ENCODE results near the gene ADRA2A.

The ADRA2A gene

DNA sequence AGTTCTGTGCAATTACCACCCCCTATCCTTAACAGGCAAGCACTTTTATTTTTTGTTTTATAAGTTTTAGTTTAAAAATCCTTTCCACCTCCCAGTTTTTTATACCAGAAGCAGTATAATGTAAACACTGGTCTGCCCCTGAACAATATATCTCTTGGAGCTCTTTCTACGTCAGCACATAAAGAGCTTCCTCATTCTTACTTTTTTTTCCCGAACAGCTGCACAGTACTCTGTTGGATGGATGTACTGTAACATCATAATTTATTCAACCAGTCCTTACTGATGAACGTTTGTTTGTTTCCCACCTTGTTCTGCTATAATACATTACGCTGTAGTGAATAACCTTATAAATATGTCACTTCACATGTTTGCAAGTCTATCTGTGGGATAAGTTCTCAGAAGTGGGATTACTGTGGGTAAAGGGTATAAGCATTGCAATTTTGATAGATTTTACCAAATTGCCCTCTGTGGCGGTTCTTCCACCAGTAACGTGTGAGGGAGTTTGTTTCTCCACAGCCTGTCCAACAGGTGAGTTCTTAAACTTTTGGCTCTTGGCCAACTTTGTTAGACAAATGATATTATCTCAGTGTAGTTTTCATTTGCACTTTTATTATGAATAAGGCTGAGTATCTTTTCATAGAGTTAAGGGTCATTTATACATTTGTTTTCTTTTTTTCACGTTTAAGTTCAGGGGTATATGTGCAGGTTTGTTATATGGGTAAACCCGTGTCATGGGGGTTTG, 32.8 kb downstream of the ADRA2A start:
- in situ Hi-C loops (cut with MboI; ENCODE audit: low sequenced_read_pairs): no loop called here

DNA sequence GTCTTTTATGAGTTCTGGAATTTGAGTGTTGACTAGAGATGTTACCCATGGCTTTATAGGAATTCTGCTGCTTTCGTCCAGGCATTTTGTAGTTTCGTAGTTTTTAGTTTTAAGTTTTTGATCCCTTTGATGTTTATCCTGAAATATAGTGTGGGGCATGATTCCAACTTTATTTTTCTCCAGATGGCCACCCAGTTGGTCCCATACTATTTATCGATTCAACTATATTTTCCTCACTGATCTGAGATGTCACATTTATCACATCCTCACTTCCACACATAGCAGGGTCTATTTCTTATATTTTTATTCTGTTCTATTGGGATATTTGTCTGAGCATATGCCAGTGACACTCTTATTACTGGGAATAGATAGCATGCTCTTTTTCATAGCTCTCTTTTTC, 33.9 kb downstream of the ADRA2A start:
- in situ Hi-C loops (cut with MboI; ENCODE audit: low sequenced_read_pairs): no loop called here

DNA sequence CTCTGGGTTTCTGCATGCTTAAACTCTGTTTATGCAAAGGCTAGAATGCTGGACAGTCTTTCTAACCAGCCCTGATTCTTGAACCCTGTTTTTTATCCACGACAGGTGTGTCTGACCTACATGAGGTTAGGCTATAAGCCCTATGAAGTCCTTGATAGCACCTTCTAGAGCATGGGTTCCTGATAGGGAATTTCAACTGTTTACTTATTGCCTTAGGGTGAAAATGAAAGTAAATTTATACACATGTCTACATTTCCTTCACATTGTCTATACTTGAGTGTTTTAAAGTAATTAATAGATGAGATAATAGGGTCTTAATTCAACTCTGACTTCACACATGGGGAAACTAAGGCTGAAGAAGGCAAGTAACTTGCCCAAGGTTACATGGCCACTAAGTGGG, 35.5 kb downstream of the ADRA2A start:
- in situ Hi-C loops (cut with MboI; ENCODE audit: low sequenced_read_pairs): no loop called here

DNA sequence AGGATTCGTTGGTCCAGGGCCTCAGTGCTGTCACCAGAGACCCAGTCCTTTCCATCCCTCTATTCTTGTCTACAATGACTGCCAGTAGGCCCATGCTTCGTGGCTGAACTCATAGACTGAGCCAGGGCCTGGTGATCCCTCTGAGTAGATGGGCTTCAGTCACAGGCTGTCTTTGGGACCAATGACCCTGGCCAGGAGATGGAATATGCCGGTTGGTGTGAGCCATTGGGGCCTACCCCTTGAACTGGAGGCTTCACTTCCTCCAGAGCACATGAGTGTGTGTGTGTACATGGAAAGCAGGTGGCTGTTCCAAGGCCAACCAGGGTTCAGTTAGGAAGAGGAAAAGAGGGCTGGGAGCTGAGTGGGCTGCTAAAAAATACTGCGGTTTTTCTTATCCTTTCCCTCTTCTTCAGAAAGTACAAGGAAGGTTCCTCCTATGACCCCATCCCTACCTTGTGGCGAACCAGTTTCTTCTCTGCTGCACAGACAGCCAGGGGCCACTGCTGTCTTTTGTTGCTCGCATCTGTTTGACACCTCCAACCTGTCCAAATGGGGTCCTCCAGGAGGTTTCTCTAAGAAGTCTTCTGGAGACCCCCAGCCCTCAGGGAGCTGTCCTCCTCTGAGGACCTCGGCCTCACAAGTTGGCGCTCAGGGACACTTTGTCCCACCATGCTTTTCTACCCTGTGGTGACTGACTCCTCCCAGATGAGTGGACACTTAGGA, 36.6 kb downstream of the ADRA2A start:
- in situ Hi-C loops (cut with MboI; ENCODE audit: low sequenced_read_pairs): no loop called here

DNA sequence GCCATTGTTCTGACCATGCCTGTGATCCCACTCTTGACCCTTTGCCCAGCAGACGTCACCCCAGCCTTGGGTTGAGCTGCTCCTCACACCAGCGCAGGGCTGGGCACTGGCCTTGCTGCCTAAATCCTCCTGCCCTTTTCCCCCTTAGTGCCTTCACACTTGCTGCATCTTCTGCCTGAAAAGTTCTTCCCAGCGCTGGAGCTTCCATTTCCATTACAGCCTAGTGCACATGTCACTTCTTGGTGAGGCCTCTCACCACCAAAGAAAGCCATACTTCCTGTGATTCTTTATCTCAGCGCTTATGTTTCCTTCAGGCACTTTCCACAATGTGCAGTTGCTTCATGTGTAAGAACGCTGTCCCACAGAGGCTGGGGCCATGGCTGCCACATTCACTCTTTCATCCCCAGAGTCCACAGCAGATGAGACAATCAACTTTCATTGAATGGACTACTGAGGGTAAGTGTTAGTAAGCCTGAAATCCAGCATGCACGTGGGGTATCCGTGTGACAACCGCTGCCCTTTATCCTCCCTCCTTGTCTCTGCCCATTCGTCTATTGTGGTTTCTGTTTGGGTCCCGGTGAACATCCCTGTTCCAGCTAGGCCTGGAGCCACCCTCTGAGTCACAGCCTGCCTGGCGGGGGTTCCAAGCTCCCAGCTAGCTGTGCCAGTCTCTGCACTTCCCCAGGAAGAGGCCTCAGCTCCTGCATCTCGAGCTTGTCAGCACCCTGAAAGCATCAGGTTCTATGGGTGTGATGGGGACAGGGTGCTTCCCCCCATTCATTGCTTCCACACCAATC, 37.3 kb downstream of the ADRA2A start:
- in situ Hi-C loops (cut with MboI; ENCODE audit: low sequenced_read_pairs): no loop called here

DNA sequence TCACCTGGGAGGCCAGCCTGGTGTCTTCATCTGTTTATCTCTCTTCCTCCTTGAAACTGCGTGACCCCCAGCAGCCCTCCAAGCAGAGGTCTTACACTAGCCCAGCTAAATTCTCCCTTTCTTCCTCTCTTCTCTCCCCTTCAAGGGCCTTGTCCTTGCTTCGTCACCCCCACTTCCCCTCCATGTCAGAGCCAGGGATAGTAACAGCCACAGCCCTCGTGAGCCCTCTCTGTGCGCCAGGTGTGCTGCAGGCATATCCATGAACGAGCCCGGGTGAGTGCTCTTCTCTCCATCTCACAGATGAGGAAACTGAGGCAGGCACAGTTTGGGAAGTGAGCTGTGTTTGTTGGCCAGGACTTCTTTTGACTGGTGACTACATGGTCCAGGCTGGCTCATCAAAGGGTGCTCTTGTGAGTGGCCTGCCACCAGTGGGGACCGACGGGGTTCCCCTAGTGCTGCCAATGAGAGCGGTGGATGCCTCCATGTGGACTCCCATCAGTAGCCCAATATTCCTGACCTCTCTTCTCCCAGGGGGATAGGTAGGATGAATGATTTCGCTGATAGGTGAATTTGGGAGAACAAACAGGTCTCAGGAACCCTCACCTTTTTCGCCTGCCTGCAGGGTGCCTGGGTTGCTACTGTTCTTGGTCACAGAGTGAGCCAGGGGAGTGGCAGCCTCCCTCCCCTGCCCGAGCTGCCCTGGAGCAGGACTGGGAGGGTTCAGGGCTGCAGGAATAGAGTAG, 38.1 kb downstream of the ADRA2A start:
- in situ Hi-C loops (cut with MboI; ENCODE audit: low sequenced_read_pairs): no loop called here

DNA sequence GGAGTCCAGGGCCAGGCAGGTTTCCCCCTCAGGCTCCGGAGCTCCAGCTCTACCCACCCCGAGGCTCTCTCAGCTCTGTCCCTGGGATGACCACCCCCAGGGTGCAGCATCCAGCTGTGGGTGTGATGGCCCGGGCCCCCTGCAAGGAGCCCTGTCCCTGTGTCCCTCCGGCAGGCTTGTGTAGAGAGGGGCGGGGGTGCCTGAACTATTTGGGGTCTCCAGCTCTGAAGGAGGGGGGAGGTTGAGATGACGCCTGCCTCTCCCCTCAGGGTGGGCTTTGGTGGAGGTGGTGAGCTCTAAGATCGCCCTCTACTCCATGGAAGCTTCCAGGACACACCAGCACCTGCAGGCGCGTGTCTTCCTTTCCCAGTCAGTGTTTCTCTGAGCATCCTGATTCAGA, 39.4 kb downstream of the ADRA2A start:
- in situ Hi-C loops (cut with MboI; ENCODE audit: low sequenced_read_pairs): no loop called here

DNA sequence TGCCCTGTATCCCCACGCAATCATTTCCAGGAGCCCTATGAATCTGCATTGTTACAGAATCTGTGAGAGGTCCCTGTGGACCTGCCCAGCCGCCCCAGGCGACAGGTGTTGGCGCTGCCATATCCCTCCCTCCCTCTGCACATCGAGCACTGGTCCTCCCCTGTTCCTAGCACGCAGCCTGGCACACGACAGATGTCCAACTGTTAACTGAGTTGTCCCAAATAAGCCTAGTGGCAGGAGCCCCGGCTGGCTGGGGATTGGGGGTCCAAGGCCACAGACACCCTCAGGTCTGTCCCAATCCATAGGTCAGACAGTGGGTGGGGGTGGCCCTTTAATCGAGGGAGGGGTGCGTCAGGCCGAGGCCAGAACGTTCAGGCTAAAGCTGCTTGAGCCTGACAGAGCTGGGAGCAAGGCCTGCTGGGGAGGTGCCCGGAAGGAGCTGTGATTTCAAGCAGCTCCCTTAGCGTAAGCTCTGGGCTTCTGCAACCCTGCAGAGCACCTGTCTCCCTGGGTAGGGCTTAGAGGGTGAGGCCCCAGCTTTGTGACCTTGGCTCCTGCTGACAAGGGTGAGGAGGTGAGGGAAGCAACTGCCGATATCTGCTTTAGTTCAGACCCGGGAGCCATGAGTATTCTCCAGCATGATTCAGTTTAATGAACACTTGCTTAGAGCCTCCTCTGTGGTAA, 40.1 kb downstream of the ADRA2A start:
- in situ Hi-C loops (cut with MboI; ENCODE audit: low sequenced_read_pairs): no loop called here

DNA sequence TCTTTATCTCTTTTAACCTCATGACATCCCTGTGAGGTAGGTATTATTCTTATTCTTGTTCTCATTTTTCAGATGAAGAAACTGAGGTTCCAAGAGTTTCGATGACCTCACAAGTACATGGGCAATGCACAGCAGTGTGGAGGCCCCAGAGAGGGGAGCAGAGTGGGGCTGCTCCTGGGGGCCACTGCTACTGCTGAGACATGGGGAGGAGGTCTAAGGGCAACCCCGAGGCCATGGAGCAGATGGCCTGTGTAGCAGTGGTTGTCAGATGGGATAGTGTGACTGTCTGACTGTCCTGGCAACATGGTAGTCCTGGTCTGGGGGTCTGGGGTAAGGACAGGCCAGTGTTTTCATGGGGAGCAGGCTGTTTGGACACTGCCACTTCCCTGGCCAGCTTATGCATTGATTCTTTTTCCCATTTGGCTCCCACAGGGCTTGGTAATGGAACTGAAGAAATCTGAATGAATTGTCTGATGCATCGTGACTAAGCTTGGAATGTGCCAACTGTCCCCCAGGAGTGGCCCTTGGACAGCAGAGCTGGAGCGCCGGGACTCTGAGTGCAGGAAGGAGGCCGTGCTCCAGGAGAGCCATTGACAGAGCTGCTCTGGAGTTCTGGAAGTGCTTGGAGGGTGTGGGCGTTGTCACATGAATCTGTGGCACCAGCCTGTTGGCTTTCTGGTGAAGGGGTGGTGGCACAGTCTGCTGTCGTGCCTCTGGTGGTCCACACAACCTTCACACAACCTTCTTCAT, 40.9 kb downstream of the ADRA2A start:
- in situ Hi-C loops (cut with MboI; ENCODE audit: low sequenced_read_pairs): no loop called here

DNA sequence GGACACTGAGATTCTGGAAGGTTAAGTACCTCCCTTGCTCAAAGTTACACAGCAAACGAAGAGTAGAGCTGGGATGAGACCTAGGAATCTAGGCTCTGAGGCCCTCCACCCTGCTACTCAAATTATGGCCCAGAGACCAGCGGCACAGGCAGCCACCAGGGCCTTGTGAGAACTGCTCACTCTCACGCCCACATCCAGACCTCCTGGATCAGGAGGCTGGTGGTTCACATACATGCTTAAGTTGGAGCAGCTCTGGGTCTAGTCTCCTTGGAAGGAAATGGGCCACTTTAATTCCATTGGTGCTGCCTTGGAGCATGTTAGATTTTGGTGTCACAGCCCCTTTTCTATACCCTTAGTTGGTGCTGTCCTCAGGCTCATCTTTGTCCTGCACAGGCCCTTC, 41.9 kb downstream of the ADRA2A start:
- in situ Hi-C loops (cut with MboI; ENCODE audit: low sequenced_read_pairs): no loop called here

DNA sequence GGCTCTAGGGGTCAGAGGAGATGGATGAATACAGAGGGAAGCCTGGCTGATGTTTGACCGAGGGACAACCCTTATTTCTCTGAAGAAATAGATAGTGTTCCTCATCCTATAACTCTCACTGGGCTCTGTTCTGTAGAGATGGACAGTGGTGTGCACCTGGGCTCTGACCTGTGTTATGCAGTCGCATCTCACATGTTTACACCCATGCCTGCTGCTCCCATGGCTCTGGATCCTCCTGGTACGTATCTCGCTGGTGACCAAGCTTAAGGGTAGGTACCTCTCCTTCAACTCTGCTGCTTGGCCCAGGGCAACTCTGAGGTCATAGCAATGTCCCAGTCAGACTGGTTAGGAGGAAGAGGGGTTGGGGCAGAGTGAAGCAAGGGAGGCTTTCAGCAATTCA, 42.8 kb downstream of the ADRA2A start:
- in situ Hi-C loops (cut with MboI; ENCODE audit: low sequenced_read_pairs): no loop called here

DNA sequence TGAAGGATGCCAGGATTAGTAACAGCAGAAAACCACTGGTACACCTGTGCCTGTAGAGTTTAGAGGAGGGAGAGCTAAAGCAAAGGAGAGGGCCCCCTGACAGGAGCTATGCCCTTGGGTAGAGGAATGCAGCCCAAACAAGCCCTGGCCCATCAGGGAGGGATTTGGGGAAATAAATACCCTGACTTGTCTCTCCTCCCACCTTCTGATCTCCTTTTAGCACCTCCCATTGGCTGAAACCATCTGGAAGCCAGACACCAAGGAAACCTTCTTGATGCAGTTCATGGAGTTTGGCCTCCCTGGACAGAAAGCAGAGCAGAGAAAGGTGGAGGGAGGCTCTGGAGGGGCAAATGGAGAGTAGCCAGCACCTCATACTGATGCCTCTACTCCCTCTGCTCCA, 45.3 kb downstream of the ADRA2A start:
- in situ Hi-C loops (cut with MboI; ENCODE audit: low sequenced_read_pairs): no loop called here

DNA sequence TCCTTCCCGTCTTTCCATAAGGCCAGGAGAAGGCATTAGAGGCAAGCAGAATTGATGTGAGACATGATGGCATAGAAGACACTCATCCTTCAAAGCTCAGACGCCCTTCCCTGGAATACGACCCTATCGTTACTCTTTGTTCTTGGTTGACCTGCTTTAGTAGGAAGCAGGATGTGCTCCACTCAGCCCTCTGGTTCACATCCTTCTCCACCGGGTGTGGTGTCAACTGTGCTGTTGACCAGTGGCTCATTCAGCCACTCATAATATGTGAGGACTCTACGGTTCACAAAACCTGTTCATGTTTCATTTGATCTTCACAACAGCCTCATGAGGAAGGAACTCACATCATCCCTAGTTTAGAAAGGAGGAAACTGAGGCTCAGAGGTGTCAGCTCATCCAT, 47.1 kb downstream of the ADRA2A start:
- in situ Hi-C loops (cut with MboI; ENCODE audit: low sequenced_read_pairs): no loop called here

DNA sequence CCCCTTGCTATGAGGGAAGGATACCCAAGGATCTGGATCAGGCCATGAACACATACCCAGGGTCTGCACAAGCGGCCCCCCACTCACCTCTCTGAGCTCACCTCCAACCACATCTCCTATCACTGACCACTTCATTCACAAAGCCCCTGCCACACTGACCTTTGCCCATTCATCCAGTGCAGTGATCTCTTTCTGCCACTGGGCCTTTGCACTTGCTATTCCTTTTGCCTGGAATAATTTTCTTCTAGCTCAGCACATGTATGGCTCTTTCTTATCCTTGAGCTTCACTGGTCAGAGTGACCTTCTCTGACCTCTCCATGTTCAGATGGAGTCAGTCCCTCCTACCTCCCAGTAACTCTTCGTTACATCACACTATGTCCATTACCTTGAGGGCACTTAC, 48.3 kb downstream of the ADRA2A start:
- in situ Hi-C loops (cut with MboI; ENCODE audit: low sequenced_read_pairs): no loop called here

DNA sequence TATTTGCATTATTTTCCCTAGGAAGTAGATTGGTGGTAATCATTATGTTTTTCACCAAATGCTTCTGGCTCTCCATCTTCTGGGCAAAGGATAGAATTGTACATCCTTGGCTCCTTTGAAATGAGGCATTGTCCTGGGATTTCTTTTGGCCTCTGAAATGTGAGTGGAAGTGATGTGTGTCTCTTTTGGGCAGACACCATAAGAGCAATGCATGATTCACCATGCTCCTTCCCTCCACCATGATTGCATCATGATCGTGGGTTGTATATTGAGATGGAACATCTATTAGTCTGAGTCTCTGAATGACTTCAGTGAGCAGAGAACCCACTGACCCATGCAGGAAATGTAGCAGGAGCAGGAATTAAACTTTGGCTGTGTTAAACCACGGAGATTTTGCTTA, 49.2 kb downstream of the ADRA2A start:
- in situ Hi-C loops (cut with MboI; ENCODE audit: low sequenced_read_pairs): no loop called here

DNA sequence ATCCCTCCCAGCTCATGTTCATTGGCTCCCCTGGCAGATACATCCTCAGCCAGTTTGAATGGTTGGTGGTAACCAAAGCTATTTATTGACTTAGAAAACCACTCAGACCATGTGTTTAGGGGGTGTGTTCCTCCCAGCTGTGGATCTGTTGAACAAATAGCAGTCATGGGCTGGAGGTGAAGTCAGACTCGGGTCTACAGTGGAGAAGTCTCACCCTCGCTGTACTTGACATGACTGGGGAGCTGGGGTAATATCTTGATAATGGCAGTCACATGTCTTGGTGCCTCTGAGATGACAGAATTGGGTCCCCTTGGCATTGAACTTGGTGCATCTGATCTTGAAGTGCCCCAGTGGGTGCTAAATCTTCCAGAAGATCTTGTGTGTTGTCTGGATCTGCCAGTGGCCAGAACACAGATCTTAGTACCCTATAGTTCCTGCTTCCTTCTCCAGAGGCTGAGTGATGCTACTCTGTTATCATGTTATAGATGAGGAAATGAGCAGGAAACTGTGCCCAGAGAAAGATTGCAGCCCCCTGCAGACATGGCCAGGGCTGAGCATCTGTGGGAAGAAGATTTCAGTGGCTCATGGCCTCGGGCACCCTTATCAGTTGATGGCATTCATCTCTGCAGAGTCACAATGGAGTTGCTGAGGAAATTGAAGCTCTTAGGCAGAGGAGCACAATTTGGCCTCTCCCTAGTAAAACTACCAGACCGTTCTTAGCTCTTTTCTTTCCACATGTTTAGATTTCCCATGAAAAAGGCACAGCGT, 50.4 kb downstream of the ADRA2A start:
- in situ Hi-C loops (cut with MboI; ENCODE audit: low sequenced_read_pairs): no loop called here

DNA sequence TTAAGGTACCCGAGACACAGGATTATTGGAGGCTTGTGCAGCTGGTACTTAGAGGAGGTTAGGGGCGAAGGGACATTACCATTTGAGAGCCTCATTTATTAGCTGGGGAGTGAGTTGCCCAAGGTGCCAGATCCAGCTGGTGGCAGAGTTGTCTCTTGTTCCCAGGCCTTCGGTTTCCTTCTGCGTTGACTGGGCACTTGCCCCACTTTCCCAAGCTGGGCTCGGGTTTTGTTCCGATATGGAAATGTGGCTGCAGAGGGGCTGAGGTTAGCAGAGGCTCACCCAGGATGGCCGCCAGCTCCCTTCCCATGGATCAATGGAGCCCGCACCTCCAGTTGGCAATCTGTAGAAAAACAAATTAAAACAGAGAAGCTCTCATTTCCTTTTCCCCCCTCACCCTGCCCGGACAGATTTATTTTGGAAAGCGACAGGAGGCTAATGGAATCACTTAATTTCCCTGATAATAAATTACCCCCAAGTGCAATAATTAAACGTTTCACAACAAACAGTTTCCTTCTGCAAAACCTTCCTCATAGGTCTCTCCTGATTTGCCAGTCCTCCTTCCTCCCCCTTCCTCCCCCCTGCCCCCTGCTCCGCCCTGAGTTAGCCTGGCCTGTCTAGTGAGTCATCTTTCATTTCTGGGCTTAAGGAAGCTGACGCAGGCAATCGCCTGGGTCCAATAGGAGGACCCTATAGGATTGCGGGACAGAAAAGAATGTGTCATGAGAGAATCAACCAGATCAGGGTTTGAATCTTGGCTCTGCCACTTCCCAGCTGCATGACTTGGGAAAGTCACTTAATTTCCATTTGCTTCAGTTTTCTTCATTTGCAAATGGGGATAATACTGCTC, 51.7 kb downstream of the ADRA2A start:
- in situ Hi-C loops (cut with MboI; ENCODE audit: low sequenced_read_pairs): no loop called here

DNA sequence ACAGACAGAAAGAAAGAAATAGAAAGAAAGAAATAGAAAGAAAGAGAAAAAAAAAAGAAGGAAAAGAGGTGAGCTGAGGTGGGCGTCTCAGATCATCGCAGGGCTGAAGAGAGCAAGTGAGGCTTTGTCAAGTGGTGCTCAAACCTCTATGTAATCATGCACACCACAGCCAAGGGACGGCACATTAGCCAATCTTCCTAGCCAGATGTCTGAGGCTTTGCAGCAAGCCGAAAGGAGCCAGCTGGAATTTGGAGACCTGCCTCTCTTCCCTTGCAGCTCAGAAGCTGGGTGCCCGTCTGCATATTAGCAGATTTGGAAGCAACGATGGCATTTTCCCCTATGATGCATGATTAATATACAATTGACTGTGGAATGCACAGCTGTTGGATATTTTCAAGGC, 52.5 kb downstream of the ADRA2A start:
- in situ Hi-C loops (cut with MboI; ENCODE audit: low sequenced_read_pairs): no loop called here

All from HL-60/S4 (cell line).